ENCODE measurements around the gene DGKZ. TPM values are rescaled to one million over a fixed set of nuclear protein-coding genes. Genes with fewer than 3 reads are reported as not detected.

DGKZ gene
- total and polyA plus RNA-seq, 10 of the 15 experiments (the other 5 are each of a cell fraction or from before 2014, with no cell fraction given), result 0.50 to 78.4 (median 39.5) TPM

DNA sequence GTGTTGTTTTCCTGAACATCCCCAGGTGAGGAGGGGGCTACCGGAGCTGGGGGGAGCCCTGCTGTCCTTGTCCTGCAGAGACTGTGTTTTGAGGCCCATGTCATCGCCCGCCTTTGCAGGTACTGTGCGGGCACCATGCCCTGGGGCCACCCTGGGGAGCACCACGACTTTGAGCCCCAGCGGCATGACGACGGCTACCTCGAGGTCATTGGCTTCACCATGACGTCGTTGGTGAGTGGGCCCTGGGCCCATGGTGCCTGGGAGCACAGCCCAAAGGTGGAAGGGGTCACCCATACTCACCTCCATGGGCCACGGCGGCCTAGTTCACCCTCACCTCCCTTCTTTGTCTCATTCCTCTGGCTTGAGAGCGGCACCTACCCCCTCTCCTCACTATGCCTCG is 27.6 kb downstream of the DGKZ start:
- Histone ChIP-seq H4K20me1 (ENCODE audit: control insufficient read depth, insufficient read depth) (no peaks in the 10 kb centered on the region), H3K9ac (ENCODE audit: control insufficient read depth, insufficient read depth, low read length) (no peak overlapping the region), H3K4me2 (ENCODE audit: control insufficient read depth, insufficient read depth) (no peak overlapping the region), H3K9me3 (replicated peaks; ENCODE audit: control insufficient read depth, insufficient read depth, low read length) (no peaks in the 10 kb centered on the region), H3K4me3 (no peak overlapping the region), H3K27ac (ENCODE audit: control insufficient read depth, insufficient read depth) (no peak overlapping the region), H3K4me1 (ENCODE audit: control insufficient read depth, insufficient read depth, low read length) (no peaks in the 10 kb centered on the region), H3K36me3 (ENCODE audit: control insufficient read depth in 2 of 2, insufficient read depth in 2 of 2, low read length in 1 of 2) (peaks cover 4 to 30% of the 10 kb centered on the region in 2 experiments; a peak in 3 of 4 replicates), H3K79me2 (ENCODE audit: control insufficient read depth, insufficient read depth, low read length) (no peaks in the 10 kb centered on the region), H3K27me3 (replicated peaks in 1 of 2; ENCODE audit: control insufficient read depth in 2 of 2, insufficient read depth in 2 of 2, low read length in 1 of 2) (no peaks in the 10 kb centered on the region), H2AFZ (ENCODE audit: control insufficient read depth, low read depth, low read length) (no peak overlapping the region)
- TF ChIP-seq GATAD2B (conservative IDR thresholded peaks at IDR 0.05; ENCODE audit: low read depth) (no peak), NR2C1 (IDR thresholded peaks at IDR 0.05) (no peak), ESRRA (IDR thresholded peaks at IDR 0.05; ENCODE audit: low read length) (no peak), WRNIP1 (IDR thresholded peaks at IDR 0.05; ENCODE audit: borderline replicate concordance, low read depth, low read length) (no peak), JUND (IDR thresholded peaks at IDR 0.05; ENCODE audit: low read depth, low read length) (no peak), CHD2 (IDR thresholded peaks at IDR 0.05; ENCODE audit: borderline replicate concordance, low read depth, low read length) (no peak)
- TF ChIP-seq, protein P1, sequence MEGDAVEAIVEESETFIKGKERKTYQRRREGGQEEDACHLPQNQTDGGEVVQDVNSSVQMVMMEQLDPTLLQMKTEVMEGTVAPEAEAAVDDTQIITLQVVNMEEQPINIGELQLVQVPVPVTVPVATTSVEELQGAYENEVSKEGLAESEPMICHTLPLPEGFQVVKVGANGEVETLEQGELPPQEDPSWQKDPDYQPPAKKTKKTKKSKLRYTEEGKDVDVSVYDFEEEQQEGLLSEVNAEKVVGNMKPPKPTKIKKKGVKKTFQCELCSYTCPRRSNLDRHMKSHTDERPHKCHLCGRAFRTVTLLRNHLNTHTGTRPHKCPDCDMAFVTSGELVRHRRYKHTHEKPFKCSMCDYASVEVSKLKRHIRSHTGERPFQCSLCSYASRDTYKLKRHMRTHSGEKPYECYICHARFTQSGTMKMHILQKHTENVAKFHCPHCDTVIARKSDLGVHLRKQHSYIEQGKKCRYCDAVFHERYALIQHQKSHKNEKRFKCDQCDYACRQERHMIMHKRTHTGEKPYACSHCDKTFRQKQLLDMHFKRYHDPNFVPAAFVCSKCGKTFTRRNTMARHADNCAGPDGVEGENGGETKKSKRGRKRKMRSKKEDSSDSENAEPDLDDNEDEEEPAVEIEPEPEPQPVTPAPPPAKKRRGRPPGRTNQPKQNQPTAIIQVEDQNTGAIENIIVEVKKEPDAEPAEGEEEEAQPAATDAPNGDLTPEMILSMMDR (IDR thresholded peaks at IDR 0.05 in 2 of 3, conservative IDR thresholded peaks at IDR 0.05 in 1 of 3; ENCODE audit: control insufficient read depth in 2 of 3, extremely low read depth in 1 of 3, insufficient read depth in 1 of 3, low read depth in 3 of 3, low read length in 3 of 3), result no peak
- TF ChIP-seq, protein P2, sequence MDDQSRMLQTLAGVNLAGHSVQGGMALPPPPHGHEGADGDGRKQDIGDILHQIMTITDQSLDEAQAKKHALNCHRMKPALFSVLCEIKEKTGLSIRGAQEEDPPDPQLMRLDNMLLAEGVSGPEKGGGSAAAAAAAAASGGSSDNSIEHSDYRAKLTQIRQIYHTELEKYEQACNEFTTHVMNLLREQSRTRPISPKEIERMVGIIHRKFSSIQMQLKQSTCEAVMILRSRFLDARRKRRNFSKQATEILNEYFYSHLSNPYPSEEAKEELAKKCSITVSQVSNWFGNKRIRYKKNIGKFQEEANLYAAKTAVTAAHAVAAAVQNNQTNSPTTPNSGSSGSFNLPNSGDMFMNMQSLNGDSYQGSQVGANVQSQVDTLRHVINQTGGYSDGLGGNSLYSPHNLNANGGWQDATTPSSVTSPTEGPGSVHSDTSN (IDR thresholded peaks at IDR 0.05; ENCODE audit: insufficient replicate concordance, low read depth, low read length), result no peak
- TF ChIP-seq, protein P3, sequence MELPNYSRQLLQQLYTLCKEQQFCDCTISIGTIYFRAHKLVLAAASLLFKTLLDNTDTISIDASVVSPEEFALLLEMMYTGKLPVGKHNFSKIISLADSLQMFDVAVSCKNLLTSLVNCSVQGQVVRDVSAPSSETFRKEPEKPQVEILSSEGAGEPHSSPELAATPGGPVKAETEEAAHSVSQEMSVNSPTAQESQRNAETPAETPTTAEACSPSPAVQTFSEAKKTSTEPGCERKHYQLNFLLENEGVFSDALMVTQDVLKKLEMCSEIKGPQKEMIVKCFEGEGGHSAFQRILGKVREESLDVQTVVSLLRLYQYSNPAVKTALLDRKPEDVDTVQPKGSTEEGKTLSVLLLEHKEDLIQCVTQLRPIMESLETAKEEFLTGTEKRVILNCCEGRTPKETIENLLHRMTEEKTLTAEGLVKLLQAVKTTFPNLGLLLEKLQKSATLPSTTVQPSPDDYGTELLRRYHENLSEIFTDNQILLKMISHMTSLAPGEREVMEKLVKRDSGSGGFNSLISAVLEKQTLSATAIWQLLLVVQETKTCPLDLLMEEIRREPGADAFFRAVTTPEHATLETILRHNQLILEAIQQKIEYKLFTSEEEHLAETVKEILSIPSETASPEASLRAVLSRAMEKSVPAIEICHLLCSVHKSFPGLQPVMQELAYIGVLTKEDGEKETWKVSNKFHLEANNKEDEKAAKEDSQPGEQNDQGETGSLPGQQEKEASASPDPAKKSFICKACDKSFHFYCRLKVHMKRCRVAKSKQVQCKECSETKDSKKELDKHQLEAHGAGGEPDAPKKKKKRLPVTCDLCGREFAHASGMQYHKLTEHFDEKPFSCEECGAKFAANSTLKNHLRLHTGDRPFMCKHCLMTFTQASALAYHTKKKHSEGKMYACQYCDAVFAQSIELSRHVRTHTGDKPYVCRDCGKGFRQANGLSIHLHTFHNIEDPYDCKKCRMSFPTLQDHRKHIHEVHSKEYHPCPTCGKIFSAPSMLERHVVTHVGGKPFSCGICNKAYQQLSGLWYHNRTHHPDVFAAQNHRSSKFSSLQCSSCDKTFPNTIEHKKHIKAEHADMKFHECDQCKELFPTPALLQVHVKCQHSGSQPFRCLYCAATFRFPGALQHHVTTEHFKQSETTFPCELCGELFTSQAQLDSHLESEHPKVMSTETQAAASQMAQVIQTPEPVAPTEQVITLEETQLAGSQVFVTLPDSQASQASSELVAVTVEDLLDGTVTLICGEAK (IDR thresholded peaks at IDR 0.05; ENCODE audit: borderline replicate concordance), result no peak
- TF ChIP-seq, protein P4, sequence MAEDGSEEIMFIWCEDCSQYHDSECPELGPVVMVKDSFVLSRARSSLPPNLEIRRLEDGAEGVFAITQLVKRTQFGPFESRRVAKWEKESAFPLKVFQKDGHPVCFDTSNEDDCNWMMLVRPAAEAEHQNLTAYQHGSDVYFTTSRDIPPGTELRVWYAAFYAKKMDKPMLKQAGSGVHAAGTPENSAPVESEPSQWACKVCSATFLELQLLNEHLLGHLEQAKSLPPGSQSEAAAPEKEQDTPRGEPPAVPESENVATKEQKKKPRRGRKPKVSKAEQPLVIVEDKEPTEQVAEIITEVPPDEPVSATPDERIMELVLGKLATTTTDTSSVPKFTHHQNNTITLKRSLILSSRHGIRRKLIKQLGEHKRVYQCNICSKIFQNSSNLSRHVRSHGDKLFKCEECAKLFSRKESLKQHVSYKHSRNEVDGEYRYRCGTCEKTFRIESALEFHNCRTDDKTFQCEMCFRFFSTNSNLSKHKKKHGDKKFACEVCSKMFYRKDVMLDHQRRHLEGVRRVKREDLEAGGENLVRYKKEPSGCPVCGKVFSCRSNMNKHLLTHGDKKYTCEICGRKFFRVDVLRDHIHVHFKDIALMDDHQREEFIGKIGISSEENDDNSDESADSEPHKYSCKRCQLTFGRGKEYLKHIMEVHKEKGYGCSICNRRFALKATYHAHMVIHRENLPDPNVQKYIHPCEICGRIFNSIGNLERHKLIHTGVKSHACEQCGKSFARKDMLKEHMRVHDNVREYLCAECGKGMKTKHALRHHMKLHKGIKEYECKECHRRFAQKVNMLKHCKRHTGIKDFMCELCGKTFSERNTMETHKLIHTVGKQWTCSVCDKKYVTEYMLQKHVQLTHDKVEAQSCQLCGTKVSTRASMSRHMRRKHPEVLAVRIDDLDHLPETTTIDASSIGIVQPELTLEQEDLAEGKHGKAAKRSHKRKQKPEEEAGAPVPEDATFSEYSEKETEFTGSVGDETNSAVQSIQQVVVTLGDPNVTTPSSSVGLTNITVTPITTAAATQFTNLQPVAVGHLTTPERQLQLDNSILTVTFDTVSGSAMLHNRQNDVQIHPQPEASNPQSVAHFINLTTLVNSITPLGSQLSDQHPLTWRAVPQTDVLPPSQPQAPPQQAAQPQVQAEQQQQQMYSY (CRISPR knock-in tag; IDR thresholded peaks at IDR 0.05), result no peak
- TF ChIP-seq, protein P5, sequence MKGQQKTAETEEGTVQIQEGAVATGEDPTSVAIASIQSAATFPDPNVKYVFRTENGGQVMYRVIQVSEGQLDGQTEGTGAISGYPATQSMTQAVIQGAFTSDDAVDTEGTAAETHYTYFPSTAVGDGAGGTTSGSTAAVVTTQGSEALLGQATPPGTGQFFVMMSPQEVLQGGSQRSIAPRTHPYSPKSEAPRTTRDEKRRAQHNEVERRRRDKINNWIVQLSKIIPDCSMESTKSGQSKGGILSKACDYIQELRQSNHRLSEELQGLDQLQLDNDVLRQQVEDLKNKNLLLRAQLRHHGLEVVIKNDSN (IDR thresholded peaks at IDR 0.05; ENCODE audit: borderline replicate concordance, extremely low read length, insufficient read depth, low read depth, low read length), result no peak
- in situ Hi-C loops (cut with MboI), result no loop called here
- 96% methylated on average over 15 of the region's 15 CpGs for WGBS (ENCODE audit: insufficient coverage, insufficient replicate concordance, low lambda C conversion rate, missing lambda C conversion rate)
- RAD21 ChIA-PET (ENCODE audit: unreplicated experiment), result no interaction called here
- intact Hi-C loops (cut with micrococcal nuclease; ENCODE audit: unreplicated experiment), result no loop called here
- SMC1A ChIA-PET (ENCODE audit: uncharacterized antibody, unreplicated experiment), result no interaction called here
- ATAC-seq (no peak), DNase-seq (ENCODE audit: low read depth, low spot score) (no peak), FAIRE-seq (no peak)
- CTCF ChIA-PET, result no interaction called here
- BruUV-seq (replicated peaks), result no TSS peak
- POLR2A ChIA-PET, result no interaction called here

All from GM12878 (cell line).